Epidermal melanocyte (primary cell): Measurements from ENCODE around the gene PRAME.
"Not testable (repeated sequence)": the region's sequence is repeated elsewhere in the genome, so short reads cannot be mapped to it uniquely, and the experiment has no call there.

Source experiments
- DNase-seq: peaks from one replicate; pipeline ENCODE4 v3.0.0; 2011; ENCODE audit warnings: low spot score; ENCODE audit not compliant: insufficient read length

The PRAME gene

GRCh38 chr22:22581524-22581923 lies 22.5 kb upstream of the PRAME start:
- not testable (repeated sequence) for DNase-seq

- DNase-seq = no peak
Observed at GRCh38 chr22:22579869-22580604, 21.0 kb upstream of the PRAME start.

DNA sequence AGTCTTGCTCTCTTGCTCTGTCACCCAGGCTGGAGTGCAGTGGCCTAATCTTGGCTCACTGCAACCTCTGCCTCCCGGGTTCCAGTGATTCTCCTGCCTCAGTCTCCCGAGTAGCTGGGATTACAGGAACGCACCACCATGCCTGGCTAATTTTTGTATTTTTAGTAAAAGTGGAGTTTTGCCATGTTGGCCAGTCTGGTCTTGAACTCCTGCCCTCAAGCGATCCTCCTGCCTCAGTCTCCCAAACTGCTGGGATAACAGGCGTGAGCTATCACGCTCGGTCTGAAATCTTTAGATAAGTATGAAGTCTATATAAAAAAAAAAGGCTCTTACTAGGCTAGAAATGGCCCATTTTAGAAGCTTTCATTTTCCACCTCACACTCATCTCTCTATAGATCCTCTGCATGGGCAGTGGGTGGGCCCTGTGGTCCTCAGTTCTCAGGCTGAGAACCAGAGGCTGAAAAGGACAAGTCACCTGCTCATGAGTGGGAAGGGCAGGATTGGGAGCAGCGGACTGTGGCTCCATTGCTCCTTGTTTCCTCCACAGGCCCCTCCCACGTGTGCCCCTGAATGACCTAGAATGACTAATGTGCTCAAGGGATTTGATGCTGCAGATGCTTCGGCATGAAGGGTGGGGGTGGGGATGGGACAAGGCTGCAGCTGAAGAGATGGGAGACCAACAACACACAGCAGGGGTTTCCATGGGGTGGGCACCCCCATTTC lies 19.8 kb upstream of the PRAME start:
- DNase-seq = no peak

- DNase-seq = no peak
Observed at GRCh38 chr22:22576989-22577427, 17.9 kb upstream of the PRAME start.

GRCh38 chr22:22576244-22576988 lies 17.4 kb upstream of the PRAME start:
- no peak for DNase-seq

- DNase-seq = no peak
Observed at GRCh38 chr22:22574361-22574760, 15.3 kb upstream of the PRAME start.

DNA sequence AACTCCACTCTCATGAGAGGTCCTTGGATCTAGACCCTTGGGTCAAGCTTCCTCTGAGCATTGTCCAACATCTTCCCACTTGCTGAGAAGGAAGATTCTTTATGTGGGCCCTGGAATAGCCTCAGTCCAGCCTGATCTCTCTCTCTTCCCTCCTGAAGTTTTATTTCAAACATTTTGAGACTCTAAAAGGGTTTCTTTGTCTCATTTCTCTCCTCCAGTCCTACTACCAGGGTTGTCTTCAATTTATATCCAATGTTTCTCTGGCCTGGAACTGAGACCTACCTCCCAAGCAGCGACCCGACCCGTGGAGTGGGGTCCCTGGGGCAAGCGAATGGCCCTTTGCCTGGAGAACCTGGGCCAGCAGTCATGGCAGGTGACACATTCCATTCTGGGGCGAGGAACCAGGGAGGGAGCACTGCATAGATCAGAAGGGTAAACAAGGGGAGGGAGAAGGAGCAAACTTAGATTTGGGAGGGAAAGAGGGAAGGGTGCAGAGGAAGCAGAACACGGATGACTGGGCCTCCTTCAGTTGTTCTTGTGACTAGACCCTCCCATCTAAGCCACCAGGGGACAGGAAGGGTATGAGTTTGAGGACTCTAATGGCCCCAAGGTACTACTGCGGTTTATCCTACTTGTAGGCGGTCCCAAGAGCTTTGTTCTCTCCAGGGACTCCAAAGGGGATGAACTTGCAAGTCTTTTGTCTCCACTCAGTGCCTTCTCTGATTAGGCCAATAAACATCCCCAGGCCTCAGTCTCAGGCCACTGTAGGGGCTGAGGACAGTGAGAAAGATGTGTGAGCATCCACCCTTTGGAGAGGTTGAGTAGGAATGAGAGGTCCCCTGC lies 14.2 kb upstream of the PRAME start:
- no peak for DNase-seq

- DNase-seq = no peak
Observed at GRCh38 chr22:22571862-22572261, 12.8 kb upstream of the PRAME start.

DNA sequence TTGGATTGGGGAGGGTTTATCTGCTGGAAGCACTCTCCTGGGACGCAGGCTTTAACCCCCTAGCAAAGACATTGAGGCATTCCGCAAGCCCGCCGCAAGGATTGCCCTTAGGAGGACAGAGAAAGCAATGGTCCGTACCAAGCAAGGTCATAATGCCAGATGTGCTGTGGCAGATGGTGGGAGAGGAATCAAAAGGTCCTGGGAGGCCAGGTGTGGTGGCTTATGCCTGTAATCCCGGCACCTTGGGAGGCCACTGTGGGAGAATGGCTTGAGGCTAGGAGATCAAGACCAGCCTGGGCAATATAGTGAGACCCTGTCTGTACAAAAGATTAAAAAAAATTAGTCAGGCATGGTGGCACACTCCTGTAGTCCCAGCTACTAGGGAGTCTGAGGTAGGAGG lies 12.4 kb upstream of the PRAME start:
- no peak for DNase-seq

GRCh38 chr22:22569218-22569617 lies 10.2 kb upstream of the PRAME start:
- no peak for DNase-seq

DNA sequence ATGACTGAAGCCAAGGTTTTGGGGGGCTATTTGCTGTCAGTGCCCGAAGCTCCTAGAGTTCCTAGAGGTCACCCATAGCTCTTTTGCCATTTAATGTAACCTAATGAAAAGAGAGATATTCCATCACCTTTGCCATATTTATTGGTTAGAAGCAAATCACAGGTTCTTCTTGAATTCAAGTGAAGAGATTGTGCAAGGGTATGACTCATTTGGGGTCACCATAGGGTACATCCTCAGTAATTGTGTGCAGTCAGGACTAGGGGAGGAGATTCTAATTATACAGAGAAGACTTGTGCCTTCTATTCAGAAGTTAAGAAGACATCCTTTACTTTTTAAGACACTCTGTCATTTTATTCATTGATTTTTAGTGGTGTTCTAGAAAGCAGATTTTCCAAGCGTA lies 6.9 kb upstream of the PRAME start:
- DNase-seq = no peak

GRCh38 chr22:22558071-22558971 lies 744 bp downstream of the PRAME start:
- DNase-seq = no peak

DNA sequence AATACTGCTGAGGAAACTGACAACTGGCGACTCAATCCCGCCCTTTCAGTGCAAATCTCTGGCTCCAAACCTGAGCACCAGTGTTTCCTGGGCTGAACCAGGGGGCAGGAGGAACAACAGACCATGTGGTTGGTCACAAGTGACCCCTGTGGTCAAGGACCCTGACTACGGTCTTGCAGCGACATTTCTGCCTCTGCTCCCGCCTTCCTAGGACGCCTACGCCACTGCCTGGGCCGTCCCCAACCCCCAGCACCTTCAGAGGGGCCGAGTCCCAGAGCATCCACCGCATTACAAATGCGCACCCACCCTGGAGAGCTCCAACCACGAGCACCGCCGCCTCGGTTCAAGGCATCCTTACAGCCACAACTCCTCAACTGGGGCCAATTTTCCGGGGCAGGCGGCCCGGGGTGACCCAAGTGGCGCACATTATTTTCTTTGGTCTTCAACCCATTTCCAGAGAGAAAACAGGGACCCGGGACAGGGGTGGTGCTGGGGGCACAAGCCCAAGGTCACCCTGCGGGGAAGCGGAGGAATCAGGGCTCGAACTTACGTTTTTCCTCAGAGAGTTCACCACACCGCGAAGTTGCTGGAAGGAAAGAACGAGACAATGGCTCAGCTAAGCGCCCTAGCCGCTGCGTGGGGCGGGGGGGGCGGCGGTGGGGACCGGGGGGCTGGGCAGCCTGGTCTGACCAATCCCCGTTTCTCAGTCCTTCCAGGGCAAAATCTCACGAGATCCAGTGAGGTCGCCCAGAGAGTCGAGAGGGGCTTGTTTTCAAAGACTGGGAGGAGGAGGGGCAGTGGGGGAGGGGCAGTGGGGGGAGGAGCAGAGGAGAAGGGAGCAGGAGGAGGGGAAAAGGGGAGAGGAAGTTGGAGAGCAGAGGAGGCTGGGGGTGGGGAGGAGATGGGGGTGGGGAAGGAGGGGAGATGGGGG lies 1.8 kb downstream of the PRAME start:
- no peak for DNase-seq

GRCh38 chr22:22556578-22556977 lies 2.5 kb downstream of the PRAME start:
- no peak for DNase-seq

DNA sequence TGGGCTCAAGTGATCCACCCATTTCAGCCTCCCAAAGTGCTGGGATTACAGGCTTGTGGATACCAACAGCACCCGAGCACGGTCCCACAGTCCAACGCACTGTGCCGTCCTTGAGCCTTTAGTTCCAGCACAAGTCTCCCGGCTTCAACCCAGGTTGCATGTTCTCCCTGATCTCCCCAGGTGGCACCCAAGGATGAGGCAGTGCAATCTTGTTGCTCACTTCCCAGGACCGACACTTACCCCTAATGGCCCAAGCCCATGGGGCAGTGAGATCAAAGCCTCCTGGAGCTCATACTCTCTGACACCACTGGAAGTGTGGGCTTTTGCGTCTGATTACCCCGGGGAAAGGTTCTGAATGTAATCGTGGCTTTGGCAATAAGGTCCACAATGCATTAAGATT lies 3.5 kb downstream of the PRAME start:
- no peak for DNase-seq

GRCh38 chr22:22554587-22555284 lies 4.3 kb downstream of the PRAME start:
- DNase-seq = no peak

GRCh38 chr22:22553735-22554586 lies 5.1 kb downstream of the PRAME start:
- DNase-seq = no peak

DNA sequence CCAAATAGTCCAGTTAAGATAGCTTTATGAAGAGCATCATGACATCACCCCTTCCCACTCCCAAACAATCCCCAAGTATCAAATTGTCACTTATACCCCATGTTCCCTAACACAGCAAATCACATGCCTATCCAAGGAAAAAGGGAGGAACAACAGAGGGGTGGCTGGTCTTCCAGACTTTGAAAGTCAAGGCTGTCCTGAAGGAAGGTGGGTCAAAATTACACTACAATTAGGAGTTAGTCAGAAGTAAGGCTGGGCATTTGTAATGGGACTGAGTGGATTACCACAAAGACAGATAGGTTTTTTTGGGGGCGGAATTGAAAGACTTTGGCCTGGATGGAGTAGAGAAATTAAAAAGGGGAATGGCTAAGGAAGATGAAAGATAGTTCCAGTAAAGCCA lies 5.9 kb downstream of the PRAME start:
- no peak for DNase-seq
